Measurements from ENCODE around the gene TECTA.
"Not testable (repeated sequence)": the region's sequence is repeated elsewhere in the genome, so short reads cannot be mapped to it uniquely, and the experiment has no call there.

Gene TECTA

DNA sequence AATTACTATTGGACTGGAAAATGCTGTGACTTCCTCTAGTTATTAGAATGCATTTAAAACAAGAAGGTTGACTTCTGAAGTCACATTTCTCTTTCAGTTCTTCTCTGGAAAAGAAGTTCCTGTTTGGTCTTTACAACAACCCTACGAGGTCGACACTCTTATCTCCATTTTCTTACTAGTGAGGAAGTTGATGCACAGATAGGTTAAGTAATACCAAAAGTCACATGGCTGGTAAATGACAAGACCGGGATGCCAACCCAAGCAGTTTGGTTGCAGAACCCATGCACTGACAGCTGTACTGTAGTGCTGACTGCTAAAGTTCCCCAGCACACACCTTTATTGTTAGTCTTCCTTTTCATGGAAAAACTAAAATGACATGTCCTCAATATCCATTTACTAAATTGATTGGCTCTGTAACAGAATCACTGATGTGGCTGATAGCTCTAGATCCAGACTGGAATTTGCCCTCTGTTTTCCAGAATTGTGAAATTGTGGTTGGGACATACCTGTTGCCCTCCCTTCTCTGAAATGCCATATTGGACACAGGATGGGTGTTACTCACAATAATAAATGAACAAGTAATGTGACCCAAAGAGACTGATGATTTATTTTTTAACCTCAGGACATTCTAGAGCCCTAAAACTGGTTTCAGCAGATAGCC lies 9.4 kb upstream of the TECTA start:
- DNase-seq, result no peak

DNA sequence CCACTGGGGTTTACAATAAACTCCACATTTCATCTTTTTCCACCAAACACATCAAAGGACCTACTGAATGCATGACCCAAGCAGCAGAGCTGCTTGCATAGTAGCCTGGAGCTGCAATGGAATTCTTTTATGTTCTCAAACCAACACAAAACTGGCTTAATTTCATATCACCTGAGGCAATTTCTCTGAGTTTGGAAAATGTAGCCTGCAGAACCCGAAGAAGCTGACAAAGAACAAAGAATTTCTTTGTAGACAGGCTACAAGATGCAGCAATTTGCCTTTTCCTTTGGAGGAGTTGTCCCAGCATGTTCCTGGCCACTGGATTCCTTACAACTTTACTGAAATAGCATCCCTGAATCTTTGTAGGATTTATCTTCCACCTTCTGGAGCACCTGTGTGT lies 5.5 kb upstream of the TECTA start:
- DNase-seq, result no peak

DNA sequence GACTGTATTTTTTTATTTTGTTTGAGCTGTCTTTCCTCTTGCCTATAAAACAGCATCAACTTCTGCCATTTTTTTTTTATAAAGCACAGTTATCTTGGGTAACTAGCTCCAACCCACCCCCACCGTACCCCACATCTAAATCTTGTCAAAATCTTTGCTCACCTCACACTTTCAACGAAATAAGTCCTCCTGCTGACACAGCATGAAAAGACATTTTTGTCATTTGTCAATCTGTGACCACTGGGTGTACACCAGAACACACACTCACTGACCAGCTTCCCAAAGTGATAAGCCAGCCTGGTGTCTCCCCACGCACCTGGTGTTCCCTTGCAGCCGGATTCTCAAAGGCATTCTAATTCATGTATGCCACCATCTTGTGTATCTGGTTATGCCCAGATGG lies 1.7 kb upstream of the TECTA start:
- no peak for DNase-seq

DNA sequence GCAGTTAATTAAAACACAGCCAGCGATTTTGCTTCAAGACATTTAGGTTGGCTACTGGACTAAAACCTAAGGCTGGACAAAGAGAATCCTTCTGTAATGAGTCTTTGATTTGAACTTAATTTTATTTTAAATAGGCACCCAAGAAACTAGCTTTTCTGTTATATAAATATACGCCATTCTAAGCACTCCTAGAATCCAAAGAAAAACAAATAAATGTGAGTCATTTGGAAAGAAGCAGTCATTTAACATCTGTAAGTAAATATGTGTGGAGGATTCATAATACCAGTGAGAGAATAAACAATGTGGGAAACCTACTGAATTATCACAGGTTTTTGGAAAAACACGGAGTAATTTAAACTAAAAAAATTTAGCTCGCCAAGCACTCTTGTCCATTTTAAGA lies 1.2 kb upstream of the TECTA start:
- peak; percentile 62 for DNase-seq

DNA sequence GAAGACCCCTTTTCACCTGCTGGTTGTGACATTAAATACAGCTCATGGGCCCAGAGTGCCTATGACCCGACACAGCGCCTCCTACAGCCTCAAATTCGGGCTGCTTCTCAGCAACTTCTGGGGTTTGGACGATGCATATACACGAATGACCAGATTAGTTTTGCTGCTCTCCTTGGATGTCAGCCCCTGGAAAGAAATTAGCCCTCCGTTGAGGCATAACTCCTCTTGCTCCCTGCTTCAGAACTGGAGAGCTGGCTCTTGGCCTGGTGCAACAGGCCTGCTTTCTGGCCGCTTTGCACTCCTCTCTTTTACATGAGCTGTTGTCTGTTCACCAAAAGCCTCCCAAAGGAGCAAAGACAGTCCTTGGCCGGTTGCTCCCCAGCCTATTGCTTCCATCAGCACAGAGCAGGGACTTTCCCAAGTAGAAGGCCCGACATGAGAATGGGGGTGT lies 3.3 kb downstream of the TECTA start:
- peak; percentile 10 for DNase-seq

DNA sequence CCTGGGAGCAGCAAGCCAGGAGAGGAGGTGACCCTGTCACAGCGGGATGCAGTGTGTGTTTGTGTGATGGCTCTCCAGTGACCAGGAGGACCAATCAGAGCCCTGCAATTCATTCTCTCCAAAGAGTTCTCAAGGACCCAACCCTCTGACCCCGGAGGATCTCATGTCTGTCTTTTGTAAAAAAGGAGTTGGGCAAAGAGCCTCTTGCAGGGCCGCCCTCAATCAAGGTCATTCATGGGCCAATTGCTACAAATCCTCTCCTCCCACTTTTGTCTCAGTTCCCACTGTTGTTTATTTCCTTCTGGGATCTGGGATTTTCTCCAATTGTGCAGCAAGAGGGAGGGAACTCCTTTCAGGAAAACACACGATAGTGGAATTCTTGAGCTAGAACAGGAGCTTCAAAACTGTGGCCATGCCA lies 4.0 kb downstream of the TECTA start:
- no peak for DNase-seq

DNA sequence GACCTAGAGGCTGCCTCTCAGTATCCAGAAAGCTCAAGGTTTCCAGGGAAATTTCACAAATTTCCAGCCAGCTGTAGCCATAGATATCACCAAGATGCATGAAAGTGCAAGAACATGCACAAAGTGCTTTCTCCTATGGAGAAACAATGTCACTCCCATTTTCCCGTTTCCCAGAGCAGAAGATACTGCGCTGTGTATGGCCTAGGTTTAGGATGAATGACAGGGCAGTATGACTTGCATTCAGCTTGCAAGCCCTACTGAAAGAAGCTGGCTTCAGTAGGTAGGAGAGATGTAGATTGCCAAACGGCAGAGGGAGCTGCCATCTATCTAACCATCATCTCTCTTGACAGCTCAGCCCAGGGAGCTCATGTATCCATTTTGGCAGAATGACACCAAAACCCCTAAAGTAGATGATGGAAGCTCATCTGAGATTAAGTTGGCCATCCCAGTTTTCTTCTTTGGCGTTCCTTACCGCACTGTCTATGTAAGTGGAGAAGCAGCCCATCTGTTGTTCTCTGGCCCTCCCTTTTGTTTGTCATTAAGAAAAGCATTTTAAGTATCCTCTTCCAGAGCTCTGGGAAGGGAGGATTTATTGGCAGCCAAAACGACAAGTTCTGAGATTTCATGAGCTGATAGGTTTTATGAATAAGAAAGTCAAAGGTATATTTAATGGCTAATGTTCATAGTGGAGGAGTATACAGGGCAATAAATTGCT lies 4.6 kb downstream of the TECTA start:
- DNase-seq, result no peak

DNA sequence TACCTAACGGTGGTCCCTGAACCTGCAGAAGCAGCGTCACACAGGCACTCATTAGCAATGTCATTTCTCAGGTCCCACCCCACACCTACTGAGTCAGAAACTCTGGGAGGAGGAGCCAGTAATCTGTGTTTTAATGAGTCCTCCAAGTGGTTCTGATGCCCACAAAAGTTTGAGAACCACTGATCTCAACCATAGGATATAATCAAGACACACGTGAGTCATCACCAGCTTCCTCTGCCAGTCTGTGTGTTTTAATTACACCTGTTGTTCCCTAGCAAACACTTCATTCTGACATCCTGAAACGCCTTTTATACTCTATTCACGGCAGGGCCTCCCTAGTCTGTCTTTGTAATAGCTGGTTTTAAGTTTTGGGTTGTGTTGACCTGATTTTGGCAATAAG lies 5.8 kb downstream of the TECTA start:
- no peak for DNase-seq

DNA sequence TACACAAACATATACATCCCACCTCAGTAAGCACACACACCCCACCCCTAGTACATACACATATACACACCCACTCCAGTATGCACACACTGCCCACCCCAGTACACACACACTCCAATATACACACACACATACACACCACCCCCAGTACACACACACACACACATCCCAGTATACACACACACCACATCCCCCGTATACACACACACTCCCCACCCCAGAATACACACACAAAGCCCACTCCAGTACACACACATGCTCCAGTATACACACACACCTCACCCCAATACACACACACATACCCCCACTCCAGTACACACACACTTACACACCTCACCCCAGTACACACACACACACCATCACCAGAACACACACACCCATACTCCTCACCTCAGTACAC lies 7.4 kb downstream of the TECTA start:
- no peak for DNase-seq

DNA sequence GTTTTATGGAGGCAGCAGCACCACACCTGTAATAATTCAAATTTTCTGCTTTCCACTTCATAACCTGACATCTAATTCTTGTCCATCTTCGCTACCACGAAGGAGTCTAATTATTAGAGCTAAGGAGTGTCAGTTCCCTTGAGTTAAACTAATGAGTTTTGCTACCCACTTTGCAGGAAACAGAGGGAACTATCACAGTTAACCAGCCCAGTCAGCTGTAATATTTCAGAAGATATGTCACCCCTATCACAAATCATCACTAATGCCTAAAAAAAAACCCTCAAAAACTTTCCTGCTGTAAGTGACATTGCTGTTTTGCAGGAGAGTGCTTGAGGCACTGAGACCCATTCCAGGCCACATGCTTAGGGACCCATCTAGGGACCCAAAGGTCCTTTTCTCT lies 8.4 kb downstream of the TECTA start:
- DNase-seq, result no peak

DNA sequence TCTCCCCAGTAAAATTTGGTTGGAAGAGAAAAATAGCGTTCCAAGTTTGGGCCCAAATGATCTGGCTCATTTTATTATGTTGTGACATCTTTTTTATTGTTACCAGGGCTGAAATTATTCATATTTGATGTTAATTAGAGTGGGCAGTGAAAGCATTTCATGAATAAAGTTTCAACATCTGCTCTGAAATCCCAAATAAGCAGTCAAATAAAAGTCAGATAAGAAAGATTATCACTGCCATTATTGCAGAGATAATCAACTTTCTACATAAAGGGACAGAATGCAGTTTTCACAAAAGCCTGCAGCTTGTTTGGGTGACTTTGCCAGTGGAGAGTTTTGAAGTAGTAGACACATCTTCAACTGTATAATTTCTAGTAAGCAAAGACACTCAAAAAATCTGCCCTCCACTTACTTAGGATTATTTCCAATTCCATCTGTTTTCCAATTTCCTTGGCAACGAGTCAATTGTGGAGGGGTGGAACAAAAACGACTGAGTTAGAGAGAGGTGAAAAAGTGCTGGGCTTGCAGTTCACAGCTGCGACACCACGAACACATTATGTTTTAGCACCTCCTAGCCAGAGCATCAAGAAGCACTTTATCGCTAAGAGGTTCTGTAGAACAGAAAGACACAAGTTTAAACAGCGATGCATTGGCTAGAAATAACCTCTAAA lies 9.0 kb downstream of the TECTA start:
- no peak for DNase-seq

DNA sequence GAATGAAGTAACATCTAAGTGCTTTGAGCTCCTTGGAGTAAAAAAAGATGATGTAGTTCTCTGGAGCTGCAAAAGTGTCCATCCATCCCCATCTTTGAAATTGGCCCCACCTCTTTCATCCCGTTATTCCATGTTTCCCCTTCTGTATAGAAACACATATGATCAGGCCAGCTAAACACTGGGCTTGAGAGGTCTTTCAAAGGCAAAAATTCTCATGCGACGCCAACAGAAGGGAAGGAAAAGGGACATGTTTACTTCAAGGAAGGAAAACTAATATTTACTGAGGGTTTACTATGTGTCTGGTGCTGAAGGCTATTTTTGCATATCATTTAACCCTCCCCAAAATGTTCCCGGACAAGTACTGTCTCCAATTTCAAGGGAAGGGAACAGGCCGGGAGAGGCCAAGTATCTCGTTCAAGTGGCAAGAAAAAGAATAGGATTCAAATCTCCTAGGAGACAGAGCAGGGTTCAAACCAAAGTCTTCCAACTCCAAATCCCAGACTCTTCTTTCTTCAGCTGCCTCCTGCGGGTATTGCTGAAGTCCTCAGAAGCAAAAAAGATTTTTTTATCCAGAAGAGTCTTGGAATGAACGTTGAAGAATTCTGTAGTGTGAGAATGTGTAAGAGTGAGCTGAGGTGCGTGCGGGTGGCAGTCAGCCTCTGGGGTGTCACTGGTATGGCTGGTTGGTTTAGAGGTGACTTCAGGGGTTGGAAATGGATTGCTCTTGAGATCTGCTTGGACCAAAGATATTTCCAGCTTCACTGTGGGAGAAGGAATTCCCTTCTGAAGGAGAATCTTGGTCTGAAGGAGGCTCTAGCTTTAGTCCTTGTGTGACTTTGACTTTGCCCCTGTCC lies 10.1 kb downstream of the TECTA start:
- no peak for DNase-seq

DNA sequence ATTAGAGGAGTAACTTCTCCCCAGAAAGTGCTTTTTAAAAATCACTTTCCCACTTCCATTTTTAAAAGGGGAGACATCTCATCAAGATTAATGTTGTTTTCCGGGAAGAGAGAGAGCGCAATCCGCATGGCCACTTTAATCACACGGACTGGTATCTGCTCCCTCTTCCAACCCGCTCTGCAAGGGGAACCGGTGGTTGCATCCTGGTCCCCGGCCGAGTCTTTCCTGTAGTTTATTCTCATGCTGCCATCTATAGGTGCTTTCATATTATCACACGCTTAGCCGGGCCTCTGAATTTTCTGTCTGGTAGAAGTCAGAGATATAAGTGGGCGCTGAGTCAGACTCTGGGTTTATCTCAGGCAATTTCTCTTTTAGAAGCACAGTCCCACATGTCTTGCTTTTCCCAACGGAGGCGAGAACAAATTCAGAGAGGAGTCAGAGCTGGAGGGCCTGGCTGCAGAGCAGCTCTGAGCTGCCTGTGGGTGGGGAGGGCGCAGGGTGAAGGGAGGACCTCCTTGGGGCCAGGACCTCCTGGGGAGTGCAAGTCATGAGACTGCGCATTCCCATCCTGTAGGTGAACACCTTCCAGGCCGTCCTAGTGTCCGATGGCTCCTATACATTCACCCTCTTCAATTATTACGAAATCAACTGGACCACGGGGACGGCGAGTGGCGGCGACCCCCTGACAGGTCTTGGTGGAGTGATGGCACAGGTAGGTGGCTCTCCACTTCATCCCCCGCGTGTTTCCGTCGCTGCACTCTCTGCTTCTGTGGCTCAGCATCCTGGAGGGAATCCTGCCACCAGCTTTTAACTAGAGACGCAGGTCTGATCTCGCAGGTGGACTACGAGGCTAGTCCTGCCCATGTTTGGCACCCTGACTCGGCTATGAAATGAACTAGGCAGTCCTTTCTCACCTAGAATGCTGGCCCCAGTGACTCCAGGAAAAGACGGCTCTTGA lies 11.7 kb downstream of the TECTA start:
- DNase-seq, result peak; percentile 67

DNA sequence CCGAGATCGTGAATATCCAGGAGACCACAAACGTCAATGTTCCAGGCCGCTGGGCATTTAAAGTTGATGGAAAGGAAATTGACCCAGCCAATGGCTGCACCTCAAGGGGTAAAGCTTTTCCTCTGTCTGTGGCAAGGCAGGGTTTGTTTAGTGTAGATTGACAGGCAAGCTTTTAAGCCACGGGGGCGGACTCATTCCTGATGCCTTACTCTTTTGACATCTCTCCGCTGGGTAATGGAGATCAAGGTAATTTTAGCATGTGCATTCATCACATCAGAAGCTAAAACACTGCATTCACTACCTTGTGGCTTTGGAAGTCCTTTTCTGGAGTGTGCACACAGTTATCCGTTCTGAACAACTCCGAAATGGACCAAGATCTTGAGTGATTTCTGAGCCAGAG lies 12.6 kb downstream of the TECTA start:
- DNase-seq, result no peak

DNA sequence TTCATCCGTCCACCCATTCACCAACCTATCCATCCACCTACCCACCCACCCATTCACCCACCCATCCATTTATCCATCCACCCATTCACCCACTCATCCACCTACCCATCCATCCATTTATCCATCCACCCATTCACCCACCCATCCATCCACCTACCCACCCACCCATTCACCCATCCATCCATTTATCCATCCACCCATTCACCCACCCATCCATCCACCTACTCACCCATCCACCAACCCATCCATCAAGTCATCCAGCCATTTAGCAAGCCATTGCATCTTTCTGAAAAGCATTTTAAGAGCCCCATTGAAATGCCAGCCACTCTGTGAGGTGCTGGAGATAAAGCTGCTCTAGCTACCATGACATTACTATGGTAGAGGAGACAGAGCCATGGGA lies 14.0 kb downstream of the TECTA start:
- not testable (repeated sequence) for DNase-seq

DNA sequence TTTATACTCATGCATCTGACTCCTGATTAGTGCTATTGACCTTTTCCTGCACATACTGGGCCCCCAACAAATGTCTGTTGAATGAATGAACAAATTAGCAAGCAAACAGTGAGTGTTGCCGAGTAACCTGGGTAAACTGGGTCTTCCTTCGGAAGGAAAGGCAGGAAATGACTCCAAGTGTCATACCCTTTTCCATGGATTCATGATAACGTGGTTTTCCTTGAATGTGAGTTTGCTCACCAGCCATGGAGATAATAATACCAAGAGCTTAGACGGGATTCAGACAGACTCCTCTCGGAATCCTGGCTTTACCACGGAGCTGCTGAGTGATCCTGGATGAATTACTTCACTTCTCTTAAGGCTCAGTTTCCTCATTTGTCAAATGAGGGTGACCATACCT lies 16.7 kb downstream of the TECTA start:
- DNase-seq, result no peak

DNA sequence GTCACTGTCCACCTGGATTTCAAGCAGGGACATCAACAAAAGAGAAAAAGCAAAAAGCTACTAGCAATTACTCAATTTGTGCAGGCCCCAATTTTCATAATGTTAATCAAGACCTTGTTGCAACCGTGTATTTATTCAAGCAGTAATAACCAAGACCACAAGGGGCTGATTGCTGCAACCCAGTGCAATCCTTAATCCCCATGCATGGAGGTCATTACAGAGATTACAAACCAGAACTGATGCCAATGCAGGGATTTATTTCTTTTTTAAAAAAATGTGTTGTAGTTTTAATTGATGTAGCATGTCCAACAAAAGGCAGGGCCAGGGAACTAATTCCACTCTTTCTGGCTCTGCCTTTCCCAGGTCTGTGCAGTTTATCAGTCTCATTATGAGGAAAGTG lies 18.4 kb downstream of the TECTA start:
- no peak for DNase-seq

DNA sequence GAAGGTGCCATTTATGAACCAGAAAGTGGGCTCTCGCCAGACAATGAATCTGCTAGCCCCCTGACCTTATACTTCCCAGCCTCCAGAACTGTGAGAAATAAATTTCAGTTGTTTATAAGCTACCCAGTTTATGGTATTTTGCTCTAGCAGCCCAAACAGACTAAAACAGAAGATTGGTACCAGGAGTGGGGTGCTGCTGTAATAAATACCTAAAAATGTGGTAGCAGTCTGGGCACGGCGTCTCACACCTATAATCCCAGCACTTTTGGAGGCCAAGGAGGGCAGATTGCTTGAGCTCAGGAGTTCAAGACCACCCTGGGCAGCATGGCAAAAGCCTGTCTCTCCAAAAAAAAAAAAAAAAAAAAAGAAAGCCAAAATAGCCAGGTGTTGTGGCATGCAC lies 21.3 kb downstream of the TECTA start:
- DNase-seq, result no peak

DNA sequence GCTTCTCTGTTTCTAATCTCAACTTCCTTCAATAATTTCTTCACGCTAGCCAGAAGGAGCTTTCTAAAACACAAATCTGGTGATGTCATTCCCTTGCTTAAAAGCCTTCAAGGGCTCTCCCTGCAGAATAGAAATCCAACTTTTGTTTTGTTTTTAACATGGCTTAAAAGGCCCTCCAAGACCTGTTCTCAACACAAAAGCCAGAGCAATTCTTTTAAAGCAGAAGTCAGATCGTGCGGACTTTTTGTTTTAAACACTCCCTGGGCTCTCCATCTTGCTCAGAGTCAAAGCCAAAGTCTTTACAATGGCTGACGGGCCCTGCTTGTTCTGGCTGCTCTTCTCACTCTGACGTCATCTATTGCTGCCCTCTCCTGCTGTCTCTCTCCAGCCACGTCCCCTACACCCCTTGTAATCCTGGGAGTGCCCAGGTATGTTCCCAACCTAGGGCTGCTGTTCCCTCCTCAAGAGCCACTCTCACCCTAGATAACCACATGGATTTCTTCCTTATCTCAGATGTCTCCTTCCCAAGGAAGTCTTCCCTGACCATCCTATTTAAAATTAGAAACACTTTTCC lies 22.5 kb downstream of the TECTA start:
- DNase-seq, result no peak

DNA sequence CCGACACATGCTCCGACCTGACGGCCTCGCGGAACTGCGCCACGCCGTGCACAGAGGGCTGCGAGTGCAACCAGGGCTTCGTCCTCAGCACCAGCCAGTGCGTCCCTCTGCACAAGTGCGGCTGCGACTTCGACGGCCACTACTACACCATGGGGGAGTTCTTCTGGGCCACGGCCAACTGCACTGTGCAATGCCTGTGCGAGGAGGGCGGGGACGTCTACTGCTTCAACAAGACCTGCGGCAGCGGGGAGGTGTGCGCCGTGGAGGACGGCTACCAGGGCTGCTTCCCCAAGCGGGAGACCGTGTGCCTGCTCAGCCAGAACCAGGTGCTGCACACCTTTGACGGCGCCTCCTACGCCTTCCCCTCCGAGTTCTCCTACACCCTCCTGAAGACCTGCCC lies 26.8 kb downstream of the TECTA start:
- DNase-seq, result no peak
